Measurements from ENCODE around the gene FAM117B.
A peak's percentile ranks its signal among the peaks of the same experiment; 100 is the strongest.
"Not testable (repeated sequence)": the region's sequence is repeated elsewhere in the genome, so short reads cannot be mapped to it uniquely, and the experiment has no call there.

The FAM117B gene

DNA sequence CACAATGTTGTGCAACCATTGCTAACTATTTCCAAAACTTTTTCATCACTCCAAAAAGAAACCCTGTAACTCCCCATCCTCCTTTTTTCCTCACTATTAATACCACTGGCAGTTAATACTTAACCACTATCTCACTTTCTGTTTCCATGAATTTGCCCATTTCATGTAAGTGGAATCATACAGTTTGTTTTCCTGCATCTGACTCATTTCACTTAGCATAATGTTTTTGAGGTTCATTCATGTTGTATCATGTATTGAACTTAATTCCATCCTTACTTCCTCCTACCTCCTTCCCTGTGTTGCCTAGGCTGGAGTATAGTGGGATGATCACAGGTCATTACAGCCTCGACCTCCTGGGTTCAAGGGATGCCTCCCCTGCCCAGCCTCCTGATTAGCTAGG, 68.3 kb downstream of the FAM117B start:
- no peak for DNase-seq (ENCODE audit: low spot score)

DNA sequence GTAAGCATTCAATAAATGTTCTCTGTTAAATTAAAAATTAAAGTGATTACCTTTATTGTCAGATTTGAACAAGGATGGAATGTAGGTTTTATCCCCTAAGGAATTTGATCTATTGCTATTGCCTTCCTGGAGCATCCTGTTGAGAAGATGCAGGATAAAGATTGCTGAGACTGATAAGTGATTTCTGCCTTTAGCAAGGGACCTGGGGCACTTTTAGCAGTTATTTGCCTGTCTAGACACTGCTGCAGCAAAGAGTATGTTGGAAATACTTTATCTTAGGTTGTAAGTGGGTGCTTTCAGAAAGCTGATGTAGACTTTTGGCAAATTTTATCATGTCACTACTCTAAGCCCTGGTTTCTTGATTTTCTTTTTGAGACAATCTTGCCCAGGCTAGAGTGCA, 69.5 kb downstream of the FAM117B start:
- no peak for DNase-seq (ENCODE audit: low spot score)

DNA sequence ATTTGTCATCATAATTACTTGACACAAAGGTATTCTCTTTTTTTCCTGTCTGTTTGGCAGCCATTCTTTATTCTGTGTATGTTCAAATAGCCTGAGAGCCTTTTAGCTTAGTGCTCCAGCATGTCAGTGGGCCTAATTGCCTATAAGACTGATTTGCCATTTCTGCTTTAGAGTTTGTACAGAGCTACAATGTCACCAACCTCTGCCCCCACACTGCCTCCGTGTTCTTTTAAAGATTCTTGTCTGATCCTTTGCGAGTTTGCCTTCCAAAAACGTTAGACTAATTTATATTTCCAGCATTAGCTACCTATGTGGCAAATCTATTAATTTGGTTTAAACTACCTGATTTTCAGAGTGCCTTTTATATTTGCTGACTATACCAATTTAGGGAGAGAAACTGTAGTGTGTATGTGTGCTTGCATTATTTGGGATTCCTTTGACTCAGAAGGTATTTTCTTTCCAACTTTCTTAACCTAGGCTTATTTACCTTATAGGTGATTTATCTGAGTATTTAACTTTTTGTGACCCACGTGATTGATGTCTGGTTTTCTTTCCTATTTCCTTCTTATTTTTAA, 70.8 kb downstream of the FAM117B start:
- DNase-seq (ENCODE audit: low spot score) = no peak

DNA sequence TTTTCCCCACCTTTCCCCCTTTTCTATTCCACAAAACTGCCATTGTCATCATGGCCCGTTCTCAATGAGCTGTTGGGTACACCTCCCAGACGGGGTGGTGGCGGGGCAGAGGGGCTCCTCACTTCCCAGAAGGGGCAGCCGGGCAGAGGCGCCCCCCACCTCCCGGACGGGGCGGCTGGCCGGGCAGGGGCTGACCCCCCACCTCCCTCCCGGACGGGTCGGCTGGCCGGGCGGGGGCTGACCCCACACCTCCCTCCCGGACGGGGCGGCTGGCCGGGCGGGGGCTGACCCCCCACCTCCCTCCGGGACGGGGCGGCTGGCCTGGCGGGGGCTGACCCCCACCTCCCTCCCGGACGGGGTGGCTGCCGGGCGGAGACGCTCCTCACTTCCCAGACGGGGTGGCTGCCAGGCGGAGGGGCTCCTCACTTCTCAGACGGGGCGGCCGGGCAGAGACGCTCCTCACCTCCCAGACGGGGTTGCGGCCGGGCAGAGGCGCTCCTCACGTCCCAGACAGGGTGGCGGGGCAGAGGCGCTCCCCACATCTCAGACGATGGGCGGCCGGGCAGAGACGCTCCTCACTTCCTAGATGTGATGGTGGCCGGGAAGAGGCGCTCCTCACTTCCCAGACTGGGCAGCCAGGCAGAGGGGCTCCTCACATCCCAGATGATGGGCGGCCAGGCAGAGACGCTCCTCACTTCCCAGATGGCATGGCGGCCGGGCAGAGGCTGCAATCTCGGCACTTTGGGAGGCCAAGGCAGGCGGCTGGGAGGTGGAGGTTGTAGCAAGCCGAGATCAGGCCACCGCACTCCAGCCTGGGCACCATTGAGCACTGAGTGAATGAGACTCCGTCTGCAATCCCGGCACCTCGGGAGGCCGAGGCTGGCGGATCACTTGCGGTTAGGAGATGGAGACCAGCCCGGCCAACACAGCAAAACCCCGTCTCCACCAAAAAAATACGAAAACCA, 80.5 kb downstream of the FAM117B start:
- not testable (repeated sequence) for DNase-seq (ENCODE audit: low spot score)

DNA sequence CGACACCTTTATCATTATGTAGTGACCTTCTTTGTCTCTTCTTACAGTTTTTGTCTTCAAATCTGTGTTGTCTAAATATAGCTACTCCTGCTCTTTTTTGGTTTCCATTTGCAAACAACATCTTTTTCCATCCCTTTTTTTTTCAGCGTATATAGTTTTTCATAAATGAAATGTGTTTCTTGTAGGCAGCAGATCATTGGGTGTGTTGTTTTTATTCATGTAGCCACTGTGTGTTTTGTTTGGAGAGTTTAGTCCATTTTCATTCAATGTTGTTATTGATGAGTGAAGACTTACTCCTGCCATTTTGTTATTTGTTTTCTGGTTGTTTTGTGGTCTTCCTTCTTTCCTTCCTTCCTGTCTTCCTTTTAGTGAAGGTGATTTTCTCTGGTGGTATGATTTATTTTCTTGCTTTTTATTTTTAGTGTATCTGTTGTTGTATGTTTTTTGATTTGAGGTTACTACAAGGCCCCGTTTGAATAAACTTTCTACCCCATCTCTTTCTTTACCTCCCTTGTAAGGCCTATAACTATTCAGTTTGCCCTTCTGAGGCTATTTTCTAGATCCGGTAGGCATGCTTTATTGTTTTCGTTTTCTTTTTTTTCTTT, 81.4 kb downstream of the FAM117B start:
- no peak for DNase-seq (ENCODE audit: low spot score)

DNA sequence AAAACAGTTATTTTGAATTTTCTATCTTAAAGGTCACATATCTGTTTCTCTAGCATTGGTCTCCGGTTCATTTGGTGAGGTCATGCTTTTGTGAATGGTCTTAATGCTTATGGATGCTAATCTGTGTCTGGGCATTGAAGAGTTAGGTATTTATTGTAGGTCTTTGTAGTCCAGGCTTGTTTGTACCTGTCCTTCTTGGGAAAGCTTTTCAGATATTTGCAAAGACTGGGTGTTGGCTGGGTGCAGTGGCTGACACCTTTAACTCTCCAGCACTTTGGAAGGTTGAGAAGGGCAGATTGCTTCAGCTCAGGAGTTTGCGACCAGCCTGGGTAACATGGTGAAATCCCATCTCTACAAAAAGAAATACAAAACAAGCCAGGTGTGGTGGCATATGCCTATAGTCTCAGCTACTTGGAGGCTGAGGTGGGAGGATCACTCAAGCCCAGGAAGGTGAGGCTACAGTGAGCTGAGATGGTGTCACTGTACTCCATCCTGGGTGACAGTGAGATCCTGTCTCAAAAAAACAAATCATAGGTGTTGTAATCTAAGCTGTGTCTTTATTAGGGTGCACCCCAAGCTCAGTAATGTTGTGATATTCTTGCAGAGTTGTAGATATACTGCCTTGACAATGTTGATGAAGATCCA, 82.3 kb downstream of the FAM117B start:
- DNase-seq (ENCODE audit: low spot score) = no peak

DNA sequence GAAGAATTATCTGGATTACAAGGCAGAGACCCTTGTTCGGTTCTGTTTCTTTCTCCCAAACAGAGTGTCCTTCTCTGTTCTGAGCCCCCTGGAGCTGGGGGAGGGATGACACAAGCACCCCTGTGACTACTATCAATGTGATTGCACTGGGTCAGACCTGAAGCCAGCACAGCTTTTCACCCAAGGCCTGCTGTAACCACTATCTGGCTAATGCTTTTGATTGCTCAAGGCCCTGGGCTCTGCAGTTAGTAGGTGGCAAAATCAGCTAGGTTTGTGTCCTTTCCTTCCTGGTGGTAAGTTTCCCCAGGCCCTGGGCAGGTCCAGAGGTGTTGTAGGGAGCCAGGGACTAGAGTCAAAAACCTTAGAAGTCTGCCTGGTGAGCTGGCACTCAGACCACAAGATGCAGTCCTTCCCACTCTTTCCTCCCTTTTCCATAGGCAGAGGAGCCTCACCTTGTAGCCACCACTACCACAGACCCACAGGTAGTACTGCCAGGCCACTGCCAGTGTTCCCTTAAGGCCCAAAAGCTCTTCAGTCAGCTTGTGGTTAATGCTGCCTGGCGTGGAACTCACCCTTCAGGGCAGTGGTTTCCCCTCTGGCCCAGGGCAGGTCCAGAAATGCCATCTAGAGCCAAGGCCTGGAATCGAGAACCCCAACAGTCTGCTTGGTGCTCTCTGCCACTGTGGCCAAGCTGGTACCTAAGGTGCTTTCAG, 83.0 kb downstream of the FAM117B start:
- no peak for DNase-seq (ENCODE audit: low spot score)

DNA sequence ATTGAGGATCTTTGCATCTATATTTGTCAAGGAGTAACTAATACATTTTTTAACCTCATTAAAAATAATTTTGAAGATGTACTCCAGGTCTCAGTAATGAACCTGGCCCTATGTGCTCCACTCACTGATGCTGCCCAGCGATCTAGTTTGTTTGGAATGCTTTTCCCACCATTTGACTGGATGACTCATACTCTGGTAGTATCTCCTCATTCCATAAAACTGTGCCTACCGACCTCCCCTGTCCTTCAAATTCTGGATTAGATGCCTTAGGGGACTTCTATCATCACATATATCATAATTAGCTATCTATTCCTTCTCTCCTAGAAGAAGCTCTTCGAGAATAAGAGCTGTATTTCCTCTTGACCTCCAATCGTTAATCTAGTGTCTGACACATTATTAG, 83.8 kb downstream of the FAM117B start:
- DNase-seq (ENCODE audit: low spot score) = peak; percentile 45

DNA sequence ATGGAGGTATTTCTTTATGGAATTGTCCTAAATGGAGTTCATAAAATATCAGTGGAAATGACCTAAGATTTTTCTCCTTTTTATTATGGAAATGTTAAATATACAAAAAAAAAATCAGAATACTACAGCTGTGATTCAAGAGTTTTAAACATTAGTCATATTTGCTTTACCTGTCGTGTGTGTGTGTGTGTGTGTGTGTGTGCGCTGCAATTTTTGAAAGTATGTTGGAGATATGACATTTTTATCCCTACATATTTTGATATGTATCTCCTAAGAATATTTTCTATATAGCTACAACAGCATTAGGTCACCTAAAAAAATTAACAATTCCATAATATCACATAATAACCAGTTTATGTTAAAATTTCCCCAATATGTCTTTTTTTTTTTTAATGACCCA, 85.5 kb downstream of the FAM117B start:
- DNase-seq (ENCODE audit: low spot score) = no peak

DNA sequence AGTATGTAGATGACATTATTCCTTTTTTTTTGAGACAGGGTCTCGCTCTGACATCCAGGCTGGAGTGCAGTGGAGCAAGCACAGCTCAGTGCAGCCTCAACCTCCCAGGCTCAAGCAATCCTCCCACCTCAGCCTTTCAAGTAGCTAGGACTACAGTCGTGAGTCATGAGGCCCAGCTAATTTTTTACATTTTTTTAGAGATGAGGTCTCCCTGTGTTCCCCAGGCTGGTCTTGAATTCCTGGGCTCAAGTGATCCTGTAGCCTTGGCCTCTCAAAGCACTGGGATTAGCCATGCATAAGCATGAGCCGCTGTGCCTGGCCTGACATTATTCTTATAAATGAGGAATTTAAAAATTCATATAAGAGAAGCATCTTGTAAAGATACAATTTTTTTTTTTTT, 86.9 kb downstream of the FAM117B start:
- DNase-seq (ENCODE audit: low spot score) = no peak

DNA sequence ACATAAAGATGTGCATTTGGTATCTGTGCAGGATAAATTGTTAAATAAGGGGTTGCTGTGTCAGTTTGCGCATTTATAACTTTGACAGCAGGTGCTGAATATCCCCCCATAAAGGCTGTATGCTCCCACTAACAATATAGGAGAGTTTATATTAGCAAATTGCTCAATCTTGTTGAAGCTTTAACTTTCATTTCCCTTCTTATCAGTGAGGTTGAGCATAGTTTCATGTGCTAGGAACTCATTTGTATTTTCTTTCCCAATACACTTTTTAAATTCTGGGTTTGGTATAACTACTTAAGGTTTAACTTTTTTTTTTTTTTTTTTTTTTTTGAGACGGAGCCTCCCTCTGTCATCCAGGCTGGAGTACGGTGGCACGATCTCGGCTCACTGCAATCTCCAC, 89.0 kb downstream of the FAM117B start:
- DNase-seq (ENCODE audit: low spot score) = no peak

DNA sequence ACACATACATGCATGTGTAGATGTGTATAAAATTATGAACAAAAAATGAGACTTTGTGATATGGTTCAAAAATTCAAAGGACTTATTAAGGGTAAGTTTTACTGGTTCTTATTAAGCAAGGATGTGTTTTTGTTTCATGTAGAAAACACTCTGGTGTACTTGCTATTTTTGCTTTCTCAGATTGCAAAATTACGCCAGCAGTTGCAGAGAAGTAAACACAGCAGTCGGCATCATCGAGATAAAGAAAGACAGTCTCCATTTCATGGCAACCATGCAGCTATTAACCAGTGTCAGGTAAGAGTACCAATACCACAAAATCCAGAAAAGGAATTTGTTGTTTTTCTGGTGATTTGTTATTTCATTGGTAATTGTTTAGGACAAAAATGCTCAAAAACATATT, 91.3 kb downstream of the FAM117B start:
- DNase-seq (ENCODE audit: low spot score) = no peak

DNA sequence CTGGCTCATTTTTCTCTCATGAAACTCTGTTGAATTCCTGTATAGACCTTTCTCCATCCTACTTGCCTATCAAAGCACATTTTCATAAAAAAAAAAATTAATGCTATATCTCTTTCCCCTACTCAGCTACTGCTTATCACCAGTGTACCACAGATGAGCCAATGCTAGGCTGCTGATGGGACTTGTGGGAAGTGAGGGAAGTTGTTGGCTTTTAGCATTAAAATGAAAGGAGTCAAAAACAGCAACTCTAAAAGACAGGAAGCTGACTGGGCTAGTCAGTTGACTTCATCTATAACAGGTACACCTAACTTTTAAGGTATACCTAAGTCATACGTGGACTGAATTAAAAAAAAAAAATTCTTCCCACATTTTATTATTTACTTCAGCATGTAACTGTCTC, 102.1 kb downstream of the FAM117B start:
- no peak for DNase-seq (ENCODE audit: low spot score)

DNA sequence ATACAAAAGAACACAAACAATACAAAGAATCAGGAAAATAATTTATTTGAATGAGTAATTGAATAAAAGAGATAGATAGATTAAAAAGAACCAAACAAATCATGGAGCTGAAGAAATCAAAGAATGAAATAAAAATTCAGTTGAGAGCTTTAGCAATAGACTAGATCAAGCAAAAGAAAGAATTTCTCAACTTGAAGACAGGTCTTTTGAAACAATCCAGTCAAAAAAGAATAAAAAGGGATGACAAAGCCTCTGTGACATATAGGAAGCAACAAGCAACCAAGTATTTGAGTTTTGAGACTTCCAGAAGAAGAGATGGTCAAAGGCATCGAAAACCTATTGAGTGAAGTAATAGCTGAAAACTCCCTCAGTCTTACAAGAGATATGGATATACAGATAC, 108.8 kb downstream of the FAM117B start:
- no peak for DNase-seq (ENCODE audit: low spot score)

DNA sequence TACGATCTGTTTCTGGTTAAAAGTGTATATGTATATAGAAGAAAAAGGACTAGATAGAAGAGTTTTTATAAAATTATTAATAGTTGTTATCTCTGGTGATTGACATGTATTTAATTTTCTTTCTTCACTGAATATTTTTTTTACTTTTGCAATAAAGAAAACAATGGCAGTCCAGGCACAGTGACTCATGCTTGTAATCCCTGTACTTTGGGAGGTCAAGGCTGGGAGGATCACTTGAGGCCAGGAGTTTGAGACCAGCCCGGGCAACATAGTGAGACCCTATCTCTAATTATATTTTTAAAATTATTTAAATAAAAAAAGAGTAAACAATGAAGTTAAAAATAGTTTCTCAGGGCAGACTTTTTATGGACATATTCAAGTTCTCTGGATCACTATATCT, 114.7 kb downstream of the FAM117B start:
- DNase-seq (ENCODE audit: low spot score) = no peak

DNA sequence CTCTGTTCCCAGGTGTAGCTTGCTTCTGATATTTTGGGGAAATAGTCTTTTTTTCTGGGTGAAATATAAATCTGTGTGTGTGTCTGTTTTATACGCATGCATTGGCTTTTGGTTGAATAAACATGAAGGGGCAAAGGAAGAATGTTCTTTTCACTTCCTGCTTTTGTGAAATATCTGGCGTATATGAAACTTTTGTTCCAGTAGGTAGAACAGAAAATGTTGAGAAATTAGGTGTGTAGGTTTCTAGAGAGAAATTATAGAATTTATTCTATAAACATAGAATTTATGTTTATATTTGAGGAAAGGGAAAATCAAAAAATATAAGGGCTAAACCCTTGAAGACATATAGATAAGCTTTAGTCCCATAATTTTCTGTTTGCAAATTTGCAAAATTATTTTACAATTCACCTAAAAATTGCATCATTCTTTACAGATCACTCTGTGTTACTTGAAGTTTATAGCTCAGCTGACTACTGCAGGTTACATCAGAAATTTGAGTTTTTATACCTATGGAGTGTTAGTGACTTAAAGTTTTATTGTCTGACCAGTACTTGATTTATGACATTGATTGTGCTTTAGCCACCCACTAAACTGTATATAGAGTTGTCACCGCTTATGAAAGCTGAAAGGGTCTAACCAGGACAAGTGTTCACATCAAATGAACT, 116.1 kb downstream of the FAM117B start:
- no peak for DNase-seq (ENCODE audit: low spot score)

DNA sequence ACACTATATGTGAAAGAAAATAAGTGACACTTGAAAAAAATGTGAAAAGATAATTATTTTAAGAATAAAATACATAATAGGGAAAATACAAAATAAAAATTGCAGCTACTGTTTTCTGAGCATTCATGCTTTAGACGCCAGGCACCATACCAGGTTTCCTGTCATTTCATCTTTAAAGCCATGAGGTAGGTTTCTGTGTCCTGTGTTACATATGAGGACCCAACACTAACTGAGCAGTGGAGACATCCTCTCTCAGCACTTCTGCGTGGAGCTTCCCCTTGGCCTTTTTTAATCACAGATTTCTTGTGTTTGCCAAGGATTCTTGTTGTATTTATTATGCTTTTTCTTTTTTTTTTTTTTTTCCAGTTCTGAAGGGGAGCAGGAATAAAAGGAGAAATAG, 117.3 kb downstream of the FAM117B start:
- no peak for DNase-seq (ENCODE audit: low spot score)

DNA sequence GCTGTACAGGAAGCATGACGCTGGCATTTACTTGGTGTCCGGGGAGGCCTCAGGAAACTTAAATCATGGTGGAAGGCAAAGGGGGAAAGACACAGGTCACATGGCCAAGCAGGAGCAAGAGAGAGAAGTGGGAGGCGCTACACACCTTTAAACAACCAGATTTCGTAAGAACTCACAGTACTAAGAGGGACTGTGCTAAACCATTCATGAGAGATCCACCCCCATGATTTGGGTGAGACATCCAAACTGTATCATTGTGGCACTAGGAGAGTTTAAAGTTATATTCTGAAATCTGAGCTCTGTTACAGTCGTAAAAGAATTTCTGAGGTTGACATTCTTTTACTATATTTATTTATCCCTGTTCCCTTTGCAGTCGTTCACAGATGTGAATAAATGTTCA, 120.2 kb downstream of the FAM117B start:
- DNase-seq (ENCODE audit: low spot score) = no peak

DNA sequence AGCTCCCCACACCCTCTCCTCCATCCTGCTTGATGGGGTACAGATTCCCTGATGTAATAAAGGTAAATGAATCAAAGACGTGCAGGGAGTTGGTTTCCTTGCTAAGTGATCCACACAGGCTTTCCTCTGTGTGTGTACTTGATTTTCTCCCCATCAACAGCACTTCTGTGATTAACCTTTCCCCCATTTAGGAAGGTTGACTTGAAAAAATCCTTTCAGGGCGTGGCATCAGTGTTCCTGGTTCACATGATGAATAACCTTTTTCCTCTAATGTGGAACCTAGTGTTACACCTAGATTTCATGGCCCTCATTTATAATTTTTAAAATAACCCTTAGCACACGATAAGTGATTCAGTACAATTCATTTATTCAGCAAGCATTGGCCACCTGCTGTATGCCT, 121.8 kb downstream of the FAM117B start:
- no peak for DNase-seq (ENCODE audit: low spot score)

DNA sequence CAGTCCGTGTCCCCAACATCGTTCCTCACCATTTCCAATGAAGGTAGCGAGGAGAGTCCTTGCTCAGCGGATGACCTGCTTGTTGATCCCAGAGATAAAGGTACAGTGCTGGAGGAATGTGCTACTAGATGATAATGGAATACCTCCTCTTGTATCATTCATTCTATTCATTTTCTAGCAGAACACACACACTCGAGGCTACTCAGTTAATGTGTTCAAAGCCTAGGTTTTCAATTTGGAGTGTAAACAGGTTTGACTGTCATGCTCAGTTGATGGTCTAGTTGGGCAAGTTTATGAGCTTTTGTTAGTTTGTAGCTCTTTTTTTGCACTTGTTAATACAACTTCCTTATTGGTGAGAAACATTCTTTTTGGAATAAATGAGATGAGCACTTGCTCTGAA, 122.6 kb downstream of the FAM117B start:
- DNase-seq (ENCODE audit: low spot score) = no peak

DNA sequence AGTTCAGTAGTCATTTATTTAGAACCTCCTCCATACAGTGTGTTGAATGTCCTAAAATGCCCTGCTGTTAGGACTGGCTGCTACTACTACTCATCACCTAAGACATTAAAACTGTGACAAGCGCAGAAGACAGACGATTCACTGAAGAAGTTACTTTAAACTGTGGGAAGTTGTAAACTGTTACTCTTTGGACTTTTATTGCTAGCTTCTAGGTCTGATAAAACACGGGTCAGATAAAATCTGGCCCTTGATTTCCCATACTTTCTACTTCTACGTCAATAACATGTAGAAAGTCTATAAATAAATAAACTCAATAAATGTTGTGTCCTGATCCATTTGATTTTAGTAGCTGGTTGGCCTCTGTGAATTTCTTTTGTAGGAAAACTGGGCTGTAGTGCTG, 123.4 kb downstream of the FAM117B start:
- DNase-seq (ENCODE audit: low spot score) = no peak

DNA sequence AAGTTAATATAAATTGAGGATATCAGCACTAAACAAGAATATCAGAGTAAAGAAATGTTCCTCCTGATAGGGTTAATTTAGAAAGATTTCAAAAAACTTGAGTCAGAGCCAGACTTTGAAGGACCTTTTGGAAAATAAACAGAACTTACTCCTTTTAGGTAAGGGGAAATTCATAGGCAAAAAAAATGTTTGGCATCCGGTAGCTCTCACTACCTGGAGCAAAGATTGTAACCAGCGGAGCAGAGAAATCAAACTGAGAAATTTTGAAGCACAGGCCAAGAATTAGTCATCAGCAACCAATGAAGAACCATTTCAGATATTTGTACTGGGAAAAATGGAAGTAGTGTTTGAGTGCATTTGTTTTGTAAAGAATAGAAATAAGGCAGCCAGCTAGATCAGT, 123.8 kb downstream of the FAM117B start:
- no peak for DNase-seq (ENCODE audit: low spot score)
